K562 (cell line): ENCODE data around the gene ERP29. TPM values are rescaled to one million over a fixed set of nuclear protein-coding genes. Genes with fewer than 3 reads are reported as not detected.
A peak's percentile ranks its signal among the peaks of the same experiment; 100 is the strongest.

Source experiments
- ARNT ChIP-seq, 2 experiments: fragments of 450-650 bp; IDR thresholded peaks; 2 replicates each; pipeline ENCODE4 v1.6.1; 2016; ENCODE audit warnings: mild to moderate bottlenecking in 1 of 2
- CBX2 ChIP-seq: fragments of 200-600 bp; sonication (generic); IDR thresholded peaks from one replicate; pipeline ENCODE4 v1.6.1; 2012; ENCODE audit warnings: mild to moderate bottlenecking, low read length, inconsistent platforms; ENCODE audit not compliant: insufficient read depth, poor library complexity, severe bottlenecking
- E2F1 ChIP-seq: sonication (generic); formaldehyde crosslinking; IDR thresholded peaks from 2 replicates; pipeline ENCODE4 v1.8.1; 2023; ENCODE audit warnings: mild to moderate bottlenecking, missing genetic modification reagents, moderate library complexity
- EGR1 ChIP-seq: fragments of 450-650 bp; conservative IDR thresholded peaks from 2 replicates; pipeline ENCODE4 v1.6.1; 2017; ENCODE audit warnings: mild to moderate bottlenecking
- MCM5 ChIP-seq: fragments of 450-650 bp; IDR thresholded peaks from 2 replicates; pipeline ENCODE4 v1.6.1; 2016; ENCODE audit warnings: low read depth
- MLX ChIP-seq, 2 experiments: fragments of 450-650 bp in 1 of 2; sonication (generic) in 1 of 2; formaldehyde crosslinking; conservative IDR thresholded peaks; 2 replicates each; pipeline versions ENCODE4 v1.4.0 to v1.8.1; 2020 to 2022; ENCODE audit warnings: mild to moderate bottlenecking in 1 of 2, missing genetic modification reagents in 1 of 2
- MTF1 ChIP-seq: fragments of 250-450 bp; sonication (Bioruptor Pico); IDR thresholded peaks from 2 replicates; pipeline ENCODE4 v1.9.0; 2021; ENCODE audit warnings: moderate library complexity, mild to moderate bottlenecking, inconsistent platforms, borderline replicate concordance
- NFXL1 ChIP-seq: fragments of 450-650 bp; formaldehyde crosslinking; IDR thresholded peaks from 2 replicates; pipeline ENCODE4 v1.4.0; 2021; ENCODE audit warnings: mild to moderate bottlenecking
- SAP30 ChIP-seq: fragments of 200-600 bp; sonication (generic); IDR thresholded peaks from 2 replicates; pipeline ENCODE4 v1.6.1; 2012; ENCODE audit warnings: borderline replicate concordance, low read depth, mild to moderate bottlenecking, moderate library complexity, low read length, control low read depth, inconsistent platforms; ENCODE audit not compliant: insufficient read depth, poor library complexity, severe bottlenecking
- polyA plus RNA-seq, 8 experiments: library from polyadenylated mRNA; depleted of rRNA in 4 of 8; stranded (reverse) in 5 of 8; unstranded in 3 of 8; fragments of >200 nt; fragmentation: Nextera tagmentation in 2 of 8; fragmentation: Illumina TruSeq in 1 of 8; extraction: Ambion mirVana in 2 of 8; extraction: Trizol in 1 of 8; gene quantifications; 2 replicates each; pipeline versions ENCODE4 v1.2.1 to v1.2.3, GENCODE V29; 2011 to 2014; ENCODE audit warnings: inconsistent platforms in 1 of 8, missing spikeins in 1 of 8
- total RNA-seq, 7 experiments: library from RNA; depleted of rRNA in 6 of 7; stranded (reverse); fragments of >200 nt in 6 of 7; fragmentation: Illumina TruSeq in 2 of 7; extraction: Trizol in 2 of 7; gene quantifications; 2 replicates each; pipeline versions ENCODE4 v1.2.1 to v1.2.3, GENCODE V29; 2011 to 2021; ENCODE audit warnings: low replicate concordance in 1 of 7
- TF ChIP-seq, protein P1 (sequence below): fragments of 450-650 bp; formaldehyde crosslinking; IDR thresholded peaks from 2 replicates; pipeline ENCODE4 v1.4.0; 2020; ENCODE audit warnings: mild to moderate bottlenecking, moderate library complexity
- TF ChIP-seq, protein P2 (sequence below): fragments of 250-450 bp; sonication (Bioruptor Pico); IDR thresholded peaks from 2 replicates; pipeline ENCODE4 v1.4.0; 2020; ENCODE audit warnings: mild to moderate bottlenecking, moderate library complexity
- TF ChIP-seq, protein P3 (sequence below): fragments of 250-450 bp; sonication (Bioruptor Pico); IDR thresholded peaks from 2 replicates; pipeline ENCODE4 v1.4.0; 2020
- TF ChIP-seq, protein P4 (sequence below): fragments of 200-800 bp; sonication (Bioruptor generic); IDR thresholded peaks from 2 replicates; pipeline ENCODE4 v1.6.1; 2017; ENCODE audit warnings: missing genetic modification characterization, missing compliant biosample characterization

ERP29 gene
- total and polyA plus RNA-seq, 9 of the 15 experiments (the other 6 are each of a cell fraction or from before 2014, with no cell fraction given) = 42.4 to 146 (median 111) TPM

GRCh38 chr12:112013601-112014402 lies 576 bp downstream of the ERP29 start (continued):
- TF ChIP-seq, protein P1, sequence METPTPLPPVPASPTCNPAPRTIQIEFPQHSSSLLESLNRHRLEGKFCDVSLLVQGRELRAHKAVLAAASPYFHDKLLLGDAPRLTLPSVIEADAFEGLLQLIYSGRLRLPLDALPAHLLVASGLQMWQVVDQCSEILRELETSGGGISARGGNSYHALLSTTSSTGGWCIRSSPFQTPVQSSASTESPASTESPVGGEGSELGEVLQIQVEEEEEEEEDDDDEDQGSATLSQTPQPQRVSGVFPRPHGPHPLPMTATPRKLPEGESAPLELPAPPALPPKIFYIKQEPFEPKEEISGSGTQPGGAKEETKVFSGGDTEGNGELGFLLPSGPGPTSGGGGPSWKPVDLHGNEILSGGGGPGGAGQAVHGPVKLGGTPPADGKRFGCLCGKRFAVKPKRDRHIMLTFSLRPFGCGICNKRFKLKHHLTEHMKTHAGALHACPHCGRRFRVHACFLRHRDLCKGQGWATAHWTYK = peak; percentile 8; the same call in 1 of the 2 replicates
- TF ChIP-seq EGR1 (no peak), SAP30 (peak; percentile 72), CBX2 (no peak), MLX (CRISPR knock-in tag; conservative IDR thresholded peaks at IDR 0.05) (no peak), MTF1 (CRISPR knock-in tag) (no peak), MCM5 (no peak), E2F1 (CRISPR knock-in tag) (no peak), ARNT (IDR thresholded peaks at IDR 0.05) (no peak), NFXL1 (CRISPR knock-in tag) (no peak)
- TF ChIP-seq, protein P2, sequence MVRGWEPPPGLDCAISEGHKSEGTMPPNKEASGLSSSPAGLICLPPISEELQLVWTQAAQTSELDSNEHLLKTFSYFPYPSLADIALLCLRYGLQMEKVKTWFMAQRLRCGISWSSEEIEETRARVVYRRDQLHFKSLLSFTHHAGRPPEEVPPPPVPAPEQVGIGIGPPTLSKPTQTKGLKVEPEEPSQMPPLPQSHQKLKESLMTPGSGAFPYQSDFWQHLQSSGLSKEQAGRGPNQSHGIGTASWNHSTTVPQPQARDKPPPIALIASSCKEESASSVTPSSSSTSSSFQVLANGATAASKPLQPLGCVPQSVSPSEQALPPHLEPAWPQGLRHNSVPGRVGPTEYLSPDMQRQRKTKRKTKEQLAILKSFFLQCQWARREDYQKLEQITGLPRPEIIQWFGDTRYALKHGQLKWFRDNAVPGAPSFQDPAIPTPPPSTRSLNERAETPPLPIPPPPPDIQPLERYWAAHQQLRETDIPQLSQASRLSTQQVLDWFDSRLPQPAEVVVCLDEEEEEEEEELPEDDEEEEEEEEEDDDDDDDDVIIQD = no peak
- TF ChIP-seq, protein P3, sequence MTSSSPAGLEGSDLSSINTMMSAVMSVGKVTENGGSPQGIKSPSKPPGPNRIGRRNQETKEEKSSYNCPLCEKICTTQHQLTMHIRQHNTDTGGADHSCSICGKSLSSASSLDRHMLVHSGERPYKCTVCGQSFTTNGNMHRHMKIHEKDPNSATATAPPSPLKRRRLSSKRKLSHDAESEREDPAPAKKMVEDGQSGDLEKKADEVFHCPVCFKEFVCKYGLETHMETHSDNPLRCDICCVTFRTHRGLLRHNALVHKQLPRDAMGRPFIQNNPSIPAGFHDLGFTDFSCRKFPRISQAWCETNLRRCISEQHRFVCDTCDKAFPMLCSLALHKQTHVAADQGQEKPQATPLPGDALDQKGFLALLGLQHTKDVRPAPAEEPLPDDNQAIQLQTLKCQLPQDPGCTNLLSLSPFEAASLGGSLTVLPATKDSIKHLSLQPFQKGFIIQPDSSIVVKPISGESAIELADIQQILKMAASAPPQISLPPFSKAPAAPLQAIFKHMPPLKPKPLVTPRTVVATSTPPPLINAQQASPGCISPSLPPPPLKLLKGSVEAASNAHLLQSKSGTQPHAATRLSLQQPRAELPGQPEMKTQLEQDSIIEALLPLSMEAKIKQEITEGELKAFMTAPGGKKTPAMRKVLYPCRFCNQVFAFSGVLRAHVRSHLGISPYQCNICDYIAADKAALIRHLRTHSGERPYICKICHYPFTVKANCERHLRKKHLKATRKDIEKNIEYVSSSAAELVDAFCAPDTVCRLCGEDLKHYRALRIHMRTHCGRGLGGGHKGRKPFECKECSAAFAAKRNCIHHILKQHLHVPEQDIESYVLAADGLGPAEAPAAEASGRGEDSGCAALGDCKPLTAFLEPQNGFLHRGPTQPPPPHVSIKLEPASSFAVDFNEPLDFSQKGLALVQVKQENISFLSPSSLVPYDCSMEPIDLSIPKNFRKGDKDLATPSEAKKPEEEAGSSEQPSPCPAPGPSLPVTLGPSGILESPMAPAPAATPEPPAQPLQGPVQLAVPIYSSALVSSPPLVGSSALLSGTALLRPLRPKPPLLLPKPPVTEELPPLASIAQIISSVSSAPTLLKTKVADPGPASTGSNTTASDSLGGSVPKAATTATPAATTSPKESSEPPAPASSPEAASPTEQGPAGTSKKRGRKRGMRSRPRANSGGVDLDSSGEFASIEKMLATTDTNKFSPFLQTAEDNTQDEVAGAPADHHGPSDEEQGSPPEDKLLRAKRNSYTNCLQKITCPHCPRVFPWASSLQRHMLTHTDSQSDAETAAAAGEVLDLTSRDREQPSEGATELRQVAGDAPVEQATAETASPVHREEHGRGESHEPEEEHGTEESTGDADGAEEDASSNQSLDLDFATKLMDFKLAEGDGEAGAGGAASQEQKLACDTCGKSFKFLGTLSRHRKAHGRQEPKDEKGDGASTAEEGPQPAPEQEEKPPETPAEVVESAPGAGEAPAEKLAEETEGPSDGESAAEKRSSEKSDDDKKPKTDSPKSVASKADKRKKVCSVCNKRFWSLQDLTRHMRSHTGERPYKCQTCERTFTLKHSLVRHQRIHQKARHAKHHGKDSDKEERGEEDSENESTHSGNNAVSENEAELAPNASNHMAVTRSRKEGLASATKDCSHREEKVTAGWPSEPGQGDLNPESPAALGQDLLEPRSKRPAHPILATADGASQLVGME (CRISPR knock-in tag) = no peak
- TF ChIP-seq, protein P4, sequence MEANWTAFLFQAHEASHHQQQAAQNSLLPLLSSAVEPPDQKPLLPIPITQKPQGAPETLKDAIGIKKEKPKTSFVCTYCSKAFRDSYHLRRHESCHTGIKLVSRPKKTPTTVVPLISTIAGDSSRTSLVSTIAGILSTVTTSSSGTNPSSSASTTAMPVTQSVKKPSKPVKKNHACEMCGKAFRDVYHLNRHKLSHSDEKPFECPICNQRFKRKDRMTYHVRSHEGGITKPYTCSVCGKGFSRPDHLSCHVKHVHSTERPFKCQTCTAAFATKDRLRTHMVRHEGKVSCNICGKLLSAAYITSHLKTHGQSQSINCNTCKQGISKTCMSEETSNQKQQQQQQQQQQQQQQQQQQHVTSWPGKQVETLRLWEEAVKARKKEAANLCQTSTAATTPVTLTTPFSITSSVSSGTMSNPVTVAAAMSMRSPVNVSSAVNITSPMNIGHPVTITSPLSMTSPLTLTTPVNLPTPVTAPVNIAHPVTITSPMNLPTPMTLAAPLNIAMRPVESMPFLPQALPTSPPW (CRISPR knock-in tag) = no peak
